ENCODE results near the gene PFDN1. TPM values are rescaled to one million over a fixed set of nuclear protein-coding genes. Genes with fewer than 3 reads are reported as not detected.

PFDN1 gene
- polyA plus RNA-seq, 1 donor (not counting 4 experiments of a cell fraction or from before 2014, with no cell fraction given) = 79.0 TPM

DNA sequence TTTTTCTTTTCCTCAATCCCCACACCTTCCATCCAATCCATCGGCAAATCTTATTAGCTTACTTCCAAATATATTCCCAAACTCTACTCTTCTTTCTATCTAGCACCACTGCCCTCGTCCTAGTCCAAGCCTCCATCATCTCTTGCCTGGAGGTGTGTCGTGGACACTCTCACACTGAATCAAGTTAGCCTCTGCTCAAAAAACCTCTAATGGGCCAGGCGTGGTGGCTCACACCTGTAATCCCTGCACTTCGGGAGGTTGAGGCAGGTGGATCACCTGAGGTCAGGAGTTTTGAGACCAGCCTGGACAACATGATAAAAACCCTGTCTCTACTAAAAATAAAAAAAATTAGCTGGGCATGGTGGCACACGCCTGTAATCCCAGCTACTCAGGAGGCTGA, 46.2 kb downstream of the PFDN1 start:
- Histone ChIP-seq H3K9me3 (ENCODE audit: control insufficient read depth, low read depth, low read length) (no peaks in the 10 kb centered on the region), H3K9ac (ENCODE audit: control insufficient read depth, extremely low read depth, insufficient read depth, low read length) (no peak overlapping the region), H3K4me1 (ENCODE audit: control insufficient read depth, extremely low read depth, insufficient read depth, low read length) (peaks cover 70% of the 10 kb centered on the region), H3K4me2 (ENCODE audit: control insufficient read depth, extremely low read depth, insufficient read depth, low read depth, low read length) (no peak overlapping the region), H3K27me3 (ENCODE audit: control insufficient read depth, extremely low read depth, insufficient read depth, low read length) (no peaks in the 10 kb centered on the region), H3K4me3 (ENCODE audit: control insufficient read depth in 2 of 3, extremely low read depth in 1 of 3, insufficient read depth in 2 of 3, low read depth in 1 of 3, low read length in 3 of 3) (no peak overlapping the region), H3K79me2 (ENCODE audit: control insufficient read depth, insufficient read depth, low read length) (peaks cover 60% of the 10 kb centered on the region), H3K27ac (ENCODE audit: control insufficient read depth, insufficient read depth, low read length) (no peak overlapping the region), H4K20me1 (ENCODE audit: control insufficient read depth, extremely low read depth, insufficient read depth, low read length) (no peaks in the 10 kb centered on the region), H3K36me3 (ENCODE audit: control insufficient read depth in 2 of 2, extremely low read depth in 1 of 2, insufficient read depth in 2 of 2, low read length in 2 of 2) (peaks cover 0 to 15% of the 10 kb centered on the region in 2 experiments), H3K9me1 (ENCODE audit: control insufficient read depth, extremely low read depth, insufficient read depth, low read length) (peaks cover 3% of the 10 kb centered on the region), H2AFZ (ENCODE audit: control insufficient read depth, low read length) (no peak overlapping the region)
- dilution Hi-C loops (cut with MboI; ENCODE audit: extremely low pct_ligation_motif_present, low sequenced_read_pairs) = no loop called here
- DNase-seq (ENCODE audit: low read depth, low spot score) (no peak), FAIRE-seq (no peak)
- TF ChIP-seq, protein P1, sequence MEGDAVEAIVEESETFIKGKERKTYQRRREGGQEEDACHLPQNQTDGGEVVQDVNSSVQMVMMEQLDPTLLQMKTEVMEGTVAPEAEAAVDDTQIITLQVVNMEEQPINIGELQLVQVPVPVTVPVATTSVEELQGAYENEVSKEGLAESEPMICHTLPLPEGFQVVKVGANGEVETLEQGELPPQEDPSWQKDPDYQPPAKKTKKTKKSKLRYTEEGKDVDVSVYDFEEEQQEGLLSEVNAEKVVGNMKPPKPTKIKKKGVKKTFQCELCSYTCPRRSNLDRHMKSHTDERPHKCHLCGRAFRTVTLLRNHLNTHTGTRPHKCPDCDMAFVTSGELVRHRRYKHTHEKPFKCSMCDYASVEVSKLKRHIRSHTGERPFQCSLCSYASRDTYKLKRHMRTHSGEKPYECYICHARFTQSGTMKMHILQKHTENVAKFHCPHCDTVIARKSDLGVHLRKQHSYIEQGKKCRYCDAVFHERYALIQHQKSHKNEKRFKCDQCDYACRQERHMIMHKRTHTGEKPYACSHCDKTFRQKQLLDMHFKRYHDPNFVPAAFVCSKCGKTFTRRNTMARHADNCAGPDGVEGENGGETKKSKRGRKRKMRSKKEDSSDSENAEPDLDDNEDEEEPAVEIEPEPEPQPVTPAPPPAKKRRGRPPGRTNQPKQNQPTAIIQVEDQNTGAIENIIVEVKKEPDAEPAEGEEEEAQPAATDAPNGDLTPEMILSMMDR (optimal IDR thresholded peaks at IDR 0.05 in 1 of 3, IDR thresholded peaks at IDR 0.05 in 1 of 3, conservative IDR thresholded peaks at IDR 0.05 in 1 of 3; ENCODE audit: extremely low read depth in 1 of 3, insufficient read depth in 2 of 3, low read length in 3 of 3) = no peak
- TF ChIP-seq EZH2 (IDR thresholded peaks at IDR 0.05; ENCODE audit: low read length) = no peak

DNA sequence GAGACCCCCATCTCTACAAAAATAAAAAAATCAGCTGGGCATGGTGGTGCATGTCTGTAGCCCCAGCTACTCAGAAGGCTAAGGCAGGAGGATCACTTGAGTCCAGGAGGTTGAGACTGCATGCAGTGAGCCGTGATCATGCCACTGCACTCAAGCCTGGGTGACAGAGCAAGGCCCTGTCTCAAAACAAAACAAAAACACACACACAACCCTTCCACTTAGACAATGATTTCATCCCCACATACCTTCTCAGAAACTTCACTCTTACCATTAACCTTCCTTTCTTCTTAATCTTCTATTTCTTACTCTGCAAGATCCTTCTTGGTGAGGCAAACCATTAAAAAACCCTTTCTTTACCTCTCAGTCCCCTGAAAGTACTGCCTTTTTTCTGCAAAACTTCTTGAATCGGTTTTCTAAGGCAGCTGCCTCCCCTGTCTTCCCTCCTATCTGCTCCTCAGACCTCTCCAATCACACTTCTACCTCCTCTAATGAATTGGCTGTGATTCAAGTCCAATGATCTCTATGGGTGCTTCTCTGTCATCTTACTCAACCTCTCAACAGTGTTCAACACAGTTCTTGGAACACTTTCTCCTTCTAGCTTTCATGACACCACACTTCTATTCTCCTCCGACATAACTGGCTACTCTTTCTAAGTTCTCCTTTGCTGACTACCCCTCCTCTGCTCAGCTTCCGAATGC, 47.3 kb downstream of the PFDN1 start:
- Histone ChIP-seq H3K4me3 (ENCODE audit: control insufficient read depth in 2 of 3, extremely low read depth in 1 of 3, insufficient read depth in 2 of 3, low read depth in 1 of 3, low read length in 3 of 3) (no peak overlapping the region), H3K79me2 (ENCODE audit: control insufficient read depth, insufficient read depth, low read length) (peaks cover 57% of the 10 kb centered on the region), H3K9ac (ENCODE audit: control insufficient read depth, extremely low read depth, insufficient read depth, low read length) (no peak overlapping the region), H3K9me1 (ENCODE audit: control insufficient read depth, extremely low read depth, insufficient read depth, low read length) (no peaks in the 10 kb centered on the region), H4K20me1 (ENCODE audit: control insufficient read depth, extremely low read depth, insufficient read depth, low read length) (no peaks in the 10 kb centered on the region), H3K4me2 (ENCODE audit: control insufficient read depth, extremely low read depth, insufficient read depth, low read depth, low read length) (no peak overlapping the region), H3K27ac (ENCODE audit: control insufficient read depth, insufficient read depth, low read length) (no peak overlapping the region), H2AFZ (ENCODE audit: control insufficient read depth, low read length) (no peak overlapping the region), H3K36me3 (ENCODE audit: control insufficient read depth in 2 of 2, extremely low read depth in 1 of 2, insufficient read depth in 2 of 2, low read length in 2 of 2) (peaks cover 0 to 14% of the 10 kb centered on the region in 2 experiments), H3K9me3 (ENCODE audit: control insufficient read depth, low read depth, low read length) (no peaks in the 10 kb centered on the region), H3K4me1 (ENCODE audit: control insufficient read depth, extremely low read depth, insufficient read depth, low read length) (peaks cover 66% of the 10 kb centered on the region), H3K27me3 (ENCODE audit: control insufficient read depth, extremely low read depth, insufficient read depth, low read length) (no peaks in the 10 kb centered on the region)
- DNase-seq (ENCODE audit: low read depth, low spot score) (no peak), FAIRE-seq (no peak)
- no peak for TF ChIP-seq EZH2 (IDR thresholded peaks at IDR 0.05; ENCODE audit: low read length)
- TF ChIP-seq, protein P1 (optimal IDR thresholded peaks at IDR 0.05 in 1 of 3, IDR thresholded peaks at IDR 0.05 in 1 of 3, conservative IDR thresholded peaks at IDR 0.05 in 1 of 3; ENCODE audit: extremely low read depth in 1 of 3, insufficient read depth in 2 of 3, low read length in 3 of 3) = no peak
- dilution Hi-C loops (cut with MboI; ENCODE audit: extremely low pct_ligation_motif_present, low sequenced_read_pairs) = no loop called here

Measured in keratinocyte (primary cell).